Kidney (tissue), 14 donors: Measurements from ENCODE around the gene VPS16. TPM values are rescaled to one million over a fixed set of nuclear protein-coding genes. Genes with fewer than 3 reads are reported as not detected.

ENCODE experiments used
- DNase-seq, 5 donors: peaks; one replicate each; pipeline ENCODE4 v3.0.0-alpha.2; 2013 to 2020
- FAIRE-seq: peaks from 2 replicates; lab custom pipeline; 2012; peaks lifted over from hg19 to GRCh38; lab: Jason Lieb, UNC
- H3K27ac ChIP-seq, 2 donors: one replicate each; pipeline ENCODE4 v1.7.0; 2013; ENCODE audit warnings: low read depth in 2 of 2, low read length in 2 of 2, inconsistent platforms in 1 of 2
- H3K27me3 ChIP-seq: one replicate; pipeline ENCODE4 v1.7.1; 2013; ENCODE audit warnings: low read length, inconsistent platforms; ENCODE audit not compliant: control insufficient read depth, insufficient read depth
- H3K36me3 ChIP-seq, 3 donors: one replicate each; pipeline versions ENCODE4 v1.7.0 to v1.7.1; 2013; ENCODE audit warnings: low read length in 3 of 3, control low read depth in 1 of 3, inconsistent platforms in 1 of 3; ENCODE audit not compliant: insufficient read depth in 3 of 3, control insufficient read depth in 2 of 3
- H3K4me1 ChIP-seq, 3 donors: one replicate each; pipeline versions ENCODE4 v1.7.0 to v1.7.1; 2013; ENCODE audit warnings: low read length in 3 of 3, inconsistent platforms in 1 of 3, low read depth in 1 of 3; ENCODE audit not compliant: control insufficient read depth in 2 of 3, insufficient read depth in 2 of 3
- H3K4me3 ChIP-seq, 3 donors: one replicate each; pipeline versions ENCODE4 v1.7.0 to v1.8.1; 2013; ENCODE audit warnings: low read length in 3 of 3, control low read depth in 1 of 3, inconsistent platforms in 1 of 3
- H3K9ac ChIP-seq, 3 donors: one replicate each; pipeline versions ENCODE4 v1.7.0 to v1.7.1; 2013; ENCODE audit warnings: low read length in 3 of 3, control low read depth in 1 of 3, inconsistent platforms in 1 of 3
- H3K9me3 ChIP-seq, 3 donors: one replicate each; pipeline versions ENCODE4 v1.7.0 to v1.7.1; 2013; ENCODE audit warnings: low read length in 3 of 3, control low read depth in 1 of 3, inconsistent platforms in 1 of 3; ENCODE audit not compliant: control insufficient read depth in 2 of 3, insufficient read depth in 1 of 3
- CTCF ChIP-seq: IDR thresholded peaks from 3 replicates; pipeline ENCODE4 v1.5.1; 2012; ENCODE audit warnings: mild to moderate bottlenecking, moderate library complexity, borderline replicate concordance; ENCODE audit not compliant: insufficient read depth; ENCODE audit errors: extremely low read depth
- intact Hi-C: fragments of 100-400 bp; cut with DNase I; formaldehyde crosslinking; loops from one replicate; pipeline ENCODE4 v1.11.1; 2022
- polyA plus RNA-seq: library from polyadenylated mRNA; stranded (reverse); fragments of 350-450 nt; fragmentation: Illumina TruSeq; extraction: RNeasy Lipid Tissue Mini Kit (QIAGEN cat#74804); gene quantifications from one replicate; pipeline ENCODE4 v1.2.3, GENCODE V29; 2014; ENCODE audit warnings: low read depth, low replicate concordance; ENCODE audit not compliant: insufficient read depth
- total RNA-seq: library from RNA; stranded (reverse); fragmentation: NEBNext Ultra II Directional; extraction: Animal tissue kit (Norgen Biotek cat#: 25700); gene quantifications from one replicate; pipeline ENCODE4 v1.2.1, GENCODE V29; 2021
- donor health status: control.
- donor health status: control.
- donor health status: control.
- donor health status: control.
- donor health status: control.
- donor health status: DM: yes; HTN: yes; CAD: no.
- donor health status: Normal renal cell carcinoma (clear cell type).

The VPS16 gene
- total and polyA plus RNA-seq, 2 donors from 2014 or later, result 38.6 to 38.8 TPM

DNA sequence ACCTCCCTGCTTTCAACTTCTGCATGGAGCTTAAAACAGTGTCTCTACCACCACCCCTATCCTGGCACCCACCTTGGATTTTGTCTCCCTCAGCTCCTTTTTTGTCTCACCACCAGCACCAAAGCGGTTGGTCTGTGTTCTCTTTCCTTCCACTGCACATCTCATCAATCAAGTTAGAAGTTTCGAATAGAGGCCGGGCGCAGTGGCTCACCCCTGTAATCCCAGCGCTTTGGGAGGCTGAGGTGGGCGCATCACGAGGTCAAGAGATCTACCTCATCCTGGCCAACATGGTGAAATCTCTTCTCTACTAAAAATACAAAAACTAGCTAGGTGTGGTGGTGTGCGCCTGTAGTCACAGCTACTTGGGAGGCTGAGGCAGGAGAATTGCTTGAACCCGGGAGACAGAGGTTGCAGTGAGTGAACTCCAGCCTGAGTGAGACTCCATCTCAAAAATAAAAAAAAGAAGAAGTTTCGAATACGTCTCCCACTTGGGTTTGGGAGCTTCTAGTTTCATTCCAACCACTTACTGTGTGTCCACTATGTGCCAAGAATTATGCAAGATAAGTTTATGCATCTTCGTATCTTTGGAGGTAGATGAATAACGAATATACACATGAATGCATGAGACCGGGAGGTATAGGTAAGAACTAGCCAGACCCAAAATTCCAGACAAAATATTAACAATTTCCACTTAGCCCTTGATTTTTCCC lies 6.0 kb upstream of the VPS16 start:
- no peak overlapping the region for H3K4me3 ChIP-seq
- no peak for TF ChIP-seq CTCF
- H3K9ac ChIP-seq, result no peak overlapping the region
- peaks cover 0 to 2% (median 0%) of the 10 kb centered on the region in 3 donors for H3K4me1 ChIP-seq
- no peak overlapping the region for H3K27ac ChIP-seq
- no peak for FAIRE-seq
- intact Hi-C loops, result no loop called here
- H3K36me3 ChIP-seq, result no peaks in the 10 kb centered on the region
- H3K27me3 ChIP-seq, result no peaks in the 10 kb centered on the region
- DNase-seq, result no peak
- H3K9me3 ChIP-seq, result no peaks in the 10 kb centered on the region

GRCh38 chr20:2835331-2835796 lies 5.2 kb upstream of the VPS16 start:
- H3K27me3 ChIP-seq, result no peaks in the 10 kb centered on the region
- DNase-seq, result no peak
- no peaks in the 10 kb centered on the region for H3K9me3 ChIP-seq
- no peaks in the 10 kb centered on the region for H3K36me3 ChIP-seq
- peaks cover 0 to 6% (median 0%) of the 10 kb centered on the region in 3 donors for H3K4me1 ChIP-seq
- TF ChIP-seq CTCF, result no peak
- no peak overlapping the region for H3K9ac ChIP-seq
- no peak for FAIRE-seq
- intact Hi-C loops, result no loop called here
- H3K4me3 ChIP-seq, result no peak overlapping the region
- H3K27ac ChIP-seq, result no peak overlapping the region

DNA sequence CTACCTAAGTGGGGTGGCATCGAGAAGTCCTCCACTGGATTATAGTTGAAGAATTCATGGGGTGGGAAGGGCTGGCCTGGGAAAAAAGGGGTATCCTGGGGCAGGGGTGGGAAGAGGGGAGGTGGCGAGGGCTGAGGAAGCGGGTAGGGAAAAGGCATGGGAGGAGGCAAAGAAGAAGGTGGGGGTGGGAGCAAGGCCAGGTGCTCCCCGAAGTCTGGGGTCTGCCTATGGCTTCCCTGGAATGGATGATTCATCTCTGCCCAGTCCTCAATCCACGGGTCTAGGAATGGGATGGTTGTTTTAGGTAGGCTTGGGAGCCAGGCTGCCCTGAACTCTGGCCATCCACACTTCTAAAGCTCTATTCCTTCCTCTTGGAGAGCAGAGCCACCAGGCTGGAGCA lies 4.5 kb upstream of the VPS16 start:
- no peak for FAIRE-seq
- intact Hi-C loops, result no loop called here
- Histone ChIP-seq H3K4me3 (no peak overlapping the region), H3K36me3 (no peaks in the 10 kb centered on the region), H3K4me1 (peaks cover 0 to 6% (median 0%) of the 10 kb centered on the region in 3 donors), H3K9ac (no peak overlapping the region), H3K27me3 (no peaks in the 10 kb centered on the region), H3K9me3 (no peaks in the 10 kb centered on the region), H3K27ac (no peak overlapping the region)
- DNase-seq, result no peak
- TF ChIP-seq CTCF, result no peak
